Panc1 (cell line): ENCODE measurements around the gene KLF16. TPM values are rescaled to one million over a fixed set of nuclear protein-coding genes. Genes with fewer than 3 reads are reported as not detected.
A peak's percentile ranks its signal among the peaks of the same experiment; 100 is the strongest.
"Not testable (repeated sequence)": the region's sequence is repeated elsewhere in the genome, so short reads cannot be mapped to it uniquely, and the experiment has no call there.

Source experiments
- ATAC-seq: fragments of 200-7000 bp; cut with Tn5 transposase; 2 replicates; pipeline ENCODE4 v1.9.1; 2020; ENCODE audit warnings: mild to moderate bottlenecking, moderate library complexity
- BruUV-seq: library from RNA; stranded (reverse); fragments of 400-500 nt; replicated peaks from 2 replicates; lab custom pipeline; 2021; lab: Mats Ljungman, UMichigan
- CTCF ChIA-PET: fragments of 300-600 bp; sonication (Branson Sonifier 250); formaldehyde crosslinking; loops from one replicate; lab custom pipeline; 2022; ENCODE audit warnings: antibody characterized with exemption; lab: Charles Lee
- POLR2A ChIA-PET: fragments of 300-600 bp; sonication (Branson Sonifier 250); formaldehyde crosslinking; loops from one replicate; lab custom pipeline; 2022; ENCODE audit warnings: antibody characterized with exemption; lab: Charles Lee
- DNase-seq: peaks from one replicate; pipeline ENCODE4 v3.0.0-alpha.2; 2010; ENCODE audit warnings: low read depth, low spot score
- H3K27ac ChIP-seq: 2 replicates; pipeline ENCODE4 v1.5.1; 2011; ENCODE audit warnings: mild to moderate bottlenecking, low read length, inconsistent platforms
- H3K27me3 ChIP-seq: fragments of 200-500 bp; sonication (Bioruptor generic); 2 replicates; pipeline ENCODE4 v1.6.0; 2014; ENCODE audit warnings: low read length, inconsistent platforms; ENCODE audit not compliant: control insufficient read depth, insufficient read depth
- H3K36me3 ChIP-seq: fragments of 200-500 bp; sonication (Bioruptor generic); 2 replicates; pipeline ENCODE4 v1.5.1; 2014; ENCODE audit warnings: inconsistent platforms, mild to moderate bottlenecking, low read length, moderate library complexity; ENCODE audit not compliant: control insufficient read depth, insufficient read depth
- H3K4me1 ChIP-seq: 2 replicates; pipeline ENCODE4 v1.5.1; 2011; ENCODE audit warnings: inconsistent platforms, mild to moderate bottlenecking, low read length, moderate library complexity; ENCODE audit not compliant: control insufficient read depth, insufficient read depth
- H3K4me3 ChIP-seq, 2 experiments: 2 replicates each; pipeline ENCODE4 v1.5.1; 2011 to 2012; ENCODE audit warnings: low read depth in 2 of 2, low read length in 2 of 2, mild to moderate bottlenecking in 2 of 2, inconsistent platforms in 1 of 2, moderate library complexity in 1 of 2
- H3K9me3 ChIP-seq: fragments of 200-500 bp; sonication (Bioruptor generic); 2 replicates; pipeline ENCODE4 v1.5.1; 2014; ENCODE audit warnings: low read depth, mild to moderate bottlenecking, inconsistent platforms, low read length, moderate library complexity; ENCODE audit not compliant: control insufficient read depth, insufficient read depth
- CTCF ChIP-seq: fragments of 450-650 bp; IDR thresholded peaks from 2 replicates; pipeline ENCODE4 v1.5.1; 2017; ENCODE audit warnings: mild to moderate bottlenecking
- POLR2AphosphoS5 ChIP-seq: IDR thresholded peaks from 2 replicates; pipeline ENCODE4 v1.6.1; 2012; ENCODE audit warnings: mild to moderate bottlenecking, low read depth, low read length, moderate library complexity
- REST ChIP-seq, 2 experiments: IDR thresholded peaks; 2 replicates each; pipeline ENCODE4 v1.6.1; 2011 to 2012; ENCODE audit warnings: low read depth in 2 of 2, control low read depth in 1 of 2, low read length in 1 of 2, mild to moderate bottlenecking in 1 of 2, moderate library complexity in 1 of 2; ENCODE audit not compliant: insufficient read depth in 1 of 2
- SIN3A ChIP-seq: IDR thresholded peaks from 2 replicates; pipeline ENCODE4 v1.6.1; 2012; ENCODE audit warnings: low read depth, mild to moderate bottlenecking, low read length, moderate library complexity, borderline replicate concordance; ENCODE audit not compliant: insufficient read depth
- TCF7L2 ChIP-seq: IDR thresholded peaks from 2 replicates; pipeline ENCODE4 v1.6.1; 2011; ENCODE audit warnings: mild to moderate bottlenecking, low read depth, low read length, inconsistent platforms
- in situ Hi-C: cut with HindIII; loops from 2 replicates; pipeline ENCODE4 v1.10.0; 2016; ENCODE audit warnings: low sequenced_read_pairs, low pct_unique_long_range_greater_than_20kb
- intact Hi-C: fragments of 100-400 bp; cut with micrococcal nuclease; formaldehyde crosslinking; loops from one replicate; pipeline ENCODE4 v1.10.0; 2022; ENCODE audit not compliant: unreplicated experiment
- total RNA-seq: library from RNA; stranded (reverse); gene quantifications from one replicate; pipeline ENCODE4 v1.2.1, GENCODE V29; 2021; ENCODE audit not compliant: unreplicated experiment

Gene KLF16
- total RNA-seq, 1 experiment from 2014 or later = 79.3 TPM

GRCh38 chr19:1882089-1882785 is 18.9 kb upstream of the KLF16 start:
- peaks cover 4% of the 10 kb centered on the region; the same call in 1 of the 2 replicates for H3K36me3 ChIP-seq
- peaks cover 22% of the 10 kb centered on the region for H3K4me1 ChIP-seq
- in situ Hi-C loops (no loop called here), intact Hi-C loops (no loop called here)
- no peak overlapping the region for H3K4me3 ChIP-seq
- BruUV-seq = no TSS peak
- DNase-seq = no peak
- POLR2A ChIA-PET = no interaction called here
- H3K9me3 ChIP-seq = no peaks in the 10 kb centered on the region
- no peaks in the 10 kb centered on the region for H3K27me3 ChIP-seq
- ATAC-seq = no peak
- no peak for TF ChIP-seq SIN3A
- no peak for TF ChIP-seq REST (IDR thresholded peaks at IDR 0.05; ENCODE audit: insufficient read depth in 1 of 2, low read depth in 2 of 2, low read length in 1 of 2)
- TF ChIP-seq CTCF = no peak
- CTCF ChIA-PET = no interaction called here
- H3K27ac ChIP-seq = 0 out of 2 replicates have a peak overlapping the region, but pooled peaks have one; percentile 39

GRCh38 chr19:1881393-1882088 is 18.2 kb upstream of the KLF16 start:
- H3K36me3 ChIP-seq, POLR2A ChIA-PET, H3K27ac ChIP-seq, in situ Hi-C loops, ATAC-seq, DNase-seq, H3K27me3 ChIP-seq, BruUV-seq, H3K4me3 ChIP-seq, intact Hi-C loops, CTCF ChIA-PET, H3K9me3 ChIP-seq: not testable (repeated sequence)
- peaks cover 22% of the 10 kb centered on the region for H3K4me1 ChIP-seq

GRCh38 chr19:1880611-1881392 is 17.4 kb upstream of the KLF16 start:
- Histone ChIP-seq H3K4me1 (peaks cover 26% of the 10 kb centered on the region), H3K36me3 (peaks cover 4% of the 10 kb centered on the region; the same call in 1 of the 2 replicates), H3K9me3 (no peaks in the 10 kb centered on the region), H3K27me3 (no peaks in the 10 kb centered on the region), H3K4me3 (no peak overlapping the region), H3K27ac (no peak overlapping the region)
- intact Hi-C loops (no loop called here), in situ Hi-C loops (no loop called here)
- ChIA-PET CTCF (no interaction called here), POLR2A (no interaction called here)
- ATAC-seq (no peak), DNase-seq (no peak)
- no TSS peak for BruUV-seq
- TF ChIP-seq POLR2AphosphoS5 (no peak), CTCF (no peak), TCF7L2 (no peak), SIN3A (no peak), REST (IDR thresholded peaks at IDR 0.05; ENCODE audit: insufficient read depth in 1 of 2, low read depth in 2 of 2, low read length in 1 of 2) (no peak)
